Activated naive CD4-positive, alpha-beta T cell treated with anti-CD3 and anti-CD28 coated beads, Interleukin-2, amount 50 U/mL, for 16 hours (primary cell): Measurements from ENCODE around the gene DOCK1.

Source experiments
- DNase-seq: peaks from one replicate; pipeline ENCODE4 v3.0.0-alpha.2; 2020

DOCK1 gene

GRCh38 chr10:127450644-127451043 lies 545.4 kb downstream of the DOCK1 start:
- DNase-seq = no peak

GRCh38 chr10:127451628-127452027 lies 546.4 kb downstream of the DOCK1 start:
- no peak for DNase-seq

GRCh38 chr10:127452568-127452967 lies 547.3 kb downstream of the DOCK1 start:
- DNase-seq = no peak

GRCh38 chr10:127453706-127454105 lies 548.5 kb downstream of the DOCK1 start:
- no peak for DNase-seq

GRCh38 chr10:127456122-127456521 lies 550.9 kb downstream of the DOCK1 start:
- no peak for DNase-seq

GRCh38 chr10:127458016-127458810 lies 553.0 kb downstream of the DOCK1 start:
- no peak for DNase-seq

GRCh38 chr10:127458829-127459228 lies 553.6 kb downstream of the DOCK1 start:
- DNase-seq = no peak

- no peak for DNase-seq
Observed at GRCh38 chr10:127459918-127460317, 554.7 kb downstream of the DOCK1 start.

GRCh38 chr10:127462643-127463295 lies 557.5 kb downstream of the DOCK1 start:
- DNase-seq = no peak

- no peak for DNase-seq
Observed at GRCh38 chr10:127463548-127463947, 558.3 kb downstream of the DOCK1 start.

- DNase-seq = no peak
Observed at GRCh38 chr10:127464561-127464960, 559.3 kb downstream of the DOCK1 start.

- DNase-seq = no peak
Observed at GRCh38 chr10:127467811-127468210, 562.6 kb downstream of the DOCK1 start.

GRCh38 chr10:127468632-127469031 lies 563.4 kb downstream of the DOCK1 start:
- DNase-seq = no peak

GRCh38 chr10:127470911-127471310 lies 565.7 kb downstream of the DOCK1 start:
- DNase-seq = no peak

- DNase-seq = no peak
Observed at GRCh38 chr10:127472976-127473375, 567.7 kb downstream of the DOCK1 start.

- no peak for DNase-seq
Observed at GRCh38 chr10:127474501-127474900, 569.3 kb downstream of the DOCK1 start.

- no peak for DNase-seq
Observed at GRCh38 chr10:127485153-127485857, 580.1 kb downstream of the DOCK1 start.

GRCh38 chr10:127486355-127486754 lies 581.1 kb downstream of the DOCK1 start:
- DNase-seq = no peak

- no peak for DNase-seq
Observed at GRCh38 chr10:127492607-127493250, 587.5 kb downstream of the DOCK1 start.

GRCh38 chr10:127496035-127496434 lies 590.8 kb downstream of the DOCK1 start:
- DNase-seq = no peak

- DNase-seq = no peak
Observed at GRCh38 chr10:127497685-127498084, 592.5 kb downstream of the DOCK1 start.

- DNase-seq = no peak
Observed at GRCh38 chr10:127498087-127498486, 592.9 kb downstream of the DOCK1 start.

- no peak for DNase-seq
Observed at GRCh38 chr10:127500127-127500526, 594.9 kb downstream of the DOCK1 start.
